Small intestine (tissue), 4 donors: ENCODE measurements around the gene SOCS4. TPM values are rescaled to one million over a fixed set of nuclear protein-coding genes. Genes with fewer than 3 reads are reported as not detected.

Source experiments
- polyA plus RNA-seq, 4 donors: library from polyadenylated mRNA; stranded (reverse) in 3 of 4; unstranded in 1 of 4; fragments of 200-250 nt in 3 of 4; fragments of 120-200 nt in 1 of 4; gene quantifications; one replicate each; pipeline versions ENCODE4 v1.2.1 to v1.2.3, GENCODE V29; 2013
- donor health status: healthy with polysubstance abuse.
- donor health status: Bipolar disorder and iron deficiency.
- donor health status: healthy.

The SOCS4 gene
- polyA plus RNA-seq, 4 donors: 4.8 to 11.1 (median 10.0) TPM

Other genes with a start within 250 kb of the SOCS4 start
- gene GCH1, start 124.4 kb upstream of the SOCS4 start, polyA plus RNA-seq: 10 to 100 TPM; 15.0 to 47.4 (median 37.6) TPM
- gene WDHD1, start 137 bp upstream of the SOCS4 start, polyA plus RNA-seq: 1 to 10 TPM in 2 of 4 donors, under 1 TPM in 2; 0.45 to 9.7 (median 2.0) TPM
- 10 to 100 TPM; 24.3 to 80.6 (median 31.4) TPM for gene MAPK1IP1L, start 24.4 kb downstream of the SOCS4 start, polyA plus RNA-seq
- 1,000 to 10,000 TPM in 3 of 4 donors, 100 to 1,000 TPM in 1; 593 to 2,279 (median 1,750) TPM for gene LGALS3, start 102.0 kb downstream of the SOCS4 start, polyA plus RNA-seq
- gene DLGAP5, start 164.3 kb downstream of the SOCS4 start, polyA plus RNA-seq: 10 to 100 TPM in 2 of 4 donors, 1 to 10 TPM in 1, under 1 TPM in 1; 0.81 to 13.2 (median 6.6) TPM
- gene FBXO34, start 244.2 kb downstream of the SOCS4 start, polyA plus RNA-seq: 10 to 100 TPM; 13.5 to 30.1 (median 14.9) TPM